GM12878 (cell line): ENCODE data around the gene FGD3. TPM values are rescaled to one million over a fixed set of nuclear protein-coding genes. Genes with fewer than 3 reads are reported as not detected.

ENCODE experiments used
- ATAC-seq: fragments of 200-7000 bp; cut with Tn5 transposase; 3 replicates; pipeline ENCODE4 v1.9.1; 2020; ENCODE audit warnings: mild to moderate bottlenecking, moderate library complexity
- BruUV-seq: library from RNA; stranded (reverse); fragments of 400-500 nt; replicated peaks from 2 replicates; lab custom pipeline; 2021; lab: Mats Ljungman, UMichigan
- CTCF ChIA-PET: fragments of 300-600 bp; sonication (Branson Sonifier 250); formaldehyde crosslinking; extraction: SDS; loops from one replicate; lab custom pipeline; 2021; ENCODE audit warnings: inconsistent platforms; lab: Yijun Ruan, JAX
- POLR2A ChIA-PET: fragments of 350-600 bp; formaldehyde crosslinking; extraction: SDS; loops from one replicate; lab custom pipeline; 2021; ENCODE audit warnings: inconsistent platforms; lab: Charles Lee
- RAD21 ChIA-PET: fragments of 300-600 bp; sonication (Branson Sonifier 250); formaldehyde crosslinking; loops from one replicate; lab custom pipeline; 2023; ENCODE audit warnings: antibody characterized with exemption; ENCODE audit not compliant: unreplicated experiment; lab: Charles Lee
- SMC1A ChIA-PET: fragments of 300-600 bp; sonication (Branson Sonifier 250); formaldehyde crosslinking; loops from one replicate; lab custom pipeline; 2023; ENCODE audit not compliant: unreplicated experiment, uncharacterized antibody; lab: Charles Lee
- DNase-seq: peaks from one replicate; pipeline ENCODE4 v3.0.0-alpha.2; 2011; ENCODE audit warnings: low read depth, low spot score
- FAIRE-seq: peaks from 3 replicates; lab custom pipeline; 2011; peaks lifted over from hg19 to GRCh38; lab: Jason Lieb, UNC
- H2AFZ ChIP-seq: 2 replicates; pipeline ENCODE4 v1.6.0; 2011; ENCODE audit warnings: low read depth, low read length, control low read depth; ENCODE audit not compliant: control insufficient read depth
- H3K27ac ChIP-seq: 2 replicates; pipeline ENCODE4 v1.5.1; 2011; ENCODE audit warnings: control low read depth; ENCODE audit not compliant: control insufficient read depth, insufficient read depth
- H3K27me3 ChIP-seq, 2 experiments: replicated peaks in 1 of 2; 2 replicates each; pipeline versions ENCODE4 v1.6.0 to v1.6.1; 2011; ENCODE audit warnings: low read length in 1 of 2; ENCODE audit not compliant: control insufficient read depth in 2 of 2, insufficient read depth in 2 of 2
- H3K36me3 ChIP-seq, 2 experiments: 2 replicates each; pipeline ENCODE4 v1.5.1; 2011; ENCODE audit warnings: low read length in 1 of 2; ENCODE audit not compliant: control insufficient read depth in 2 of 2, insufficient read depth in 2 of 2
- H3K4me1 ChIP-seq: 2 replicates; pipeline ENCODE4 v1.6.1; 2011; ENCODE audit warnings: mild to moderate bottlenecking, low read length, moderate library complexity, mixed read lengths; ENCODE audit not compliant: control insufficient read depth, insufficient read depth
- H3K4me2 ChIP-seq: 2 replicates; pipeline ENCODE4 v1.6.0; 2011; ENCODE audit warnings: control low read depth; ENCODE audit not compliant: control insufficient read depth, insufficient read depth
- H3K4me3 ChIP-seq: fragments of 200-600 bp; sonication (generic); 2 replicates; pipeline ENCODE4 v1.5.1; 2016
- H3K79me2 ChIP-seq: 2 replicates; pipeline ENCODE4 v1.6.0; 2011; ENCODE audit warnings: low read length; ENCODE audit not compliant: control insufficient read depth, insufficient read depth
- H3K9ac ChIP-seq: 2 replicates; pipeline ENCODE4 v1.8.0; 2011; ENCODE audit warnings: low read length, control low read depth, mixed read lengths; ENCODE audit not compliant: control insufficient read depth, insufficient read depth
- H3K9me3 ChIP-seq: replicated peaks from 3 replicates; pipeline ENCODE4 v1.5.1; 2011; ENCODE audit warnings: mild to moderate bottlenecking, low read length; ENCODE audit not compliant: control insufficient read depth, insufficient read depth
- H4K20me1 ChIP-seq: 2 replicates; pipeline ENCODE4 v1.6.0; 2011; ENCODE audit not compliant: control insufficient read depth, insufficient read depth
- CEBPZ ChIP-seq: fragments of 150-350 bp; IDR thresholded peaks from 2 replicates; pipeline ENCODE4 v1.6.1; 2016; ENCODE audit warnings: low read depth, low read length
- CTCF ChIP-seq, 3 experiments: IDR thresholded peaks in 2 of 3; conservative IDR thresholded peaks in 1 of 3; 2 replicates each; pipeline ENCODE4 v1.5.1; 2011; ENCODE audit warnings: low read depth in 3 of 3, low read length in 3 of 3, mild to moderate bottlenecking in 3 of 3, control low read depth in 2 of 3, moderate library complexity in 2 of 3, inconsistent platforms in 1 of 3, mixed read lengths in 1 of 3; ENCODE audit not compliant: control insufficient read depth in 2 of 3, insufficient read depth in 1 of 3; ENCODE audit errors: extremely low read depth in 1 of 3
- EZH2 ChIP-seq: IDR thresholded peaks from 2 replicates; pipeline ENCODE4 v1.6.1; 2012; ENCODE audit warnings: low read depth, mild to moderate bottlenecking, control low read depth, inconsistent platforms, low read length, borderline replicate concordance; ENCODE audit not compliant: control insufficient read depth
- KDM1A ChIP-seq: fragments of 200-600 bp; sonication (generic); IDR thresholded peaks from 2 replicates; pipeline ENCODE4 v1.6.1; 2016; ENCODE audit warnings: borderline replicate concordance
- MEF2A ChIP-seq: IDR thresholded peaks from 2 replicates; pipeline ENCODE4 v1.6.1; 2011; ENCODE audit warnings: low read depth, mild to moderate bottlenecking, low read length, moderate library complexity; ENCODE audit not compliant: insufficient read depth
- NR2C1 ChIP-seq: fragments of 450-650 bp; IDR thresholded peaks from 2 replicates; pipeline ENCODE4 v1.6.1; 2017; ENCODE audit warnings: antibody characterized with exemption, mild to moderate bottlenecking, moderate library complexity
- NR2C2 ChIP-seq: IDR thresholded peaks from 2 replicates; pipeline ENCODE4 v1.6.1; 2011; ENCODE audit warnings: borderline replicate concordance, low read depth; ENCODE audit not compliant: control insufficient read depth, insufficient read length
- NR2F1 ChIP-seq: fragments of 450-650 bp; conservative IDR thresholded peaks from 2 replicates; pipeline ENCODE4 v1.6.1; 2017; ENCODE audit warnings: mild to moderate bottlenecking
- POLR2AphosphoS5 ChIP-seq: IDR thresholded peaks from 2 replicates; pipeline ENCODE4 v1.6.1; 2011; ENCODE audit warnings: mild to moderate bottlenecking, low read length, inconsistent platforms
- RAD21 ChIP-seq: IDR thresholded peaks from 2 replicates; pipeline ENCODE4 v1.6.1; 2011; ENCODE audit warnings: mild to moderate bottlenecking, low read depth, low read length, moderate library complexity; ENCODE audit not compliant: insufficient read depth
- RCOR1 ChIP-seq: conservative IDR thresholded peaks from 2 replicates; pipeline ENCODE4 v1.6.1; 2012; ENCODE audit warnings: low read depth, low read length, improper control_type of control experiment
- SREBF1 ChIP-seq: IDR thresholded peaks from 2 replicates; pipeline ENCODE4 v1.6.1; 2012; ENCODE audit warnings: mild to moderate bottlenecking, low read length
- YBX1 ChIP-seq: fragments of 450-650 bp; IDR thresholded peaks from 2 replicates; pipeline ENCODE4 v1.6.1; 2016; ENCODE audit warnings: antibody characterized with exemption
- ZBTB40 ChIP-seq: fragments of 450-650 bp; IDR thresholded peaks from 2 replicates; pipeline ENCODE4 v1.6.1; 2016; ENCODE audit warnings: mild to moderate bottlenecking, moderate library complexity, borderline replicate concordance
- WGBS: methylation state at CpG from one replicate; pipeline ENCODE4 v1.1.6; 2016; ENCODE audit warnings: low lambda C conversion rate; ENCODE audit not compliant: insufficient replicate concordance, insufficient coverage; ENCODE audit errors: missing lambda C conversion rate; 5-methylcytosine and 5-hydroxymethylcytosine counted together
- in situ Hi-C: fragments of 300-500 bp; cut with MboI; formaldehyde crosslinking; loops from 9 replicates; pipeline ENCODE4 v1.14.3; 2018; ENCODE audit warnings: mixed read lengths
- intact Hi-C: fragments of 100-400 bp; cut with micrococcal nuclease; formaldehyde crosslinking; loops from one replicate; pipeline ENCODE4 v1.14.2; 2022; ENCODE audit not compliant: unreplicated experiment
- polyA plus RNA-seq, 11 experiments: library from polyadenylated mRNA; depleted of rRNA in 4 of 11; unstranded in 6 of 11; stranded (reverse) in 5 of 11; fragments of >200 nt; fragmentation: Nextera tagmentation in 4 of 11; fragmentation: Illumina TruSeq in 1 of 11; extraction: Ambion mirVana in 4 of 11; extraction: Trizol in 1 of 11; gene quantifications; 1 replicate in 1 of 11; 2 replicates in 10 of 11; pipeline versions ENCODE4 v1.2.1 to v1.2.3, GENCODE V29; 2011 to 2016; ENCODE audit warnings: inconsistent platforms in 2 of 11, missing spikeins in 2 of 11, low read depth in 1 of 11
- total RNA-seq, 4 experiments: library from RNA; depleted of rRNA in 3 of 4; stranded (reverse); fragments of >200 nt in 3 of 4; fragmentation: Illumina TruSeq in 1 of 4; extraction: Trizol in 1 of 4; gene quantifications; 2 replicates each; pipeline versions ENCODE4 v1.2.1 to v1.2.3, GENCODE V29; 2013 to 2021

The FGD3 gene
- total and polyA plus RNA-seq, 10 of the 15 experiments (the other 5 are each of a cell fraction or from before 2014, with no cell fraction given) = 0.26 to 18.1 (median 12.4) TPM

GRCh38 chr9:93009337-93010015 lies 62.2 kb downstream of the FGD3 start:
- Histone ChIP-seq H4K20me1 (no peaks in the 10 kb centered on the region), H3K27ac (no peak overlapping the region), H3K4me2 (no peak overlapping the region), H3K9me3 (no peaks in the 10 kb centered on the region), H3K9ac (no peak overlapping the region), H3K4me3 (no peak overlapping the region), H2AFZ (no peak overlapping the region), H3K36me3 (peaks cover 11 to 30% of the 10 kb centered on the region in 2 experiments; a peak in 3 of 4 replicates), H3K4me1 (no peaks in the 10 kb centered on the region), H3K27me3 (no peaks in the 10 kb centered on the region), H3K79me2 (no peaks in the 10 kb centered on the region)
- POLR2A ChIA-PET = no interaction called here
- DNase-seq (no peak), FAIRE-seq (no peak), ATAC-seq (no peak)
- SMC1A ChIA-PET = interaction anchor here (1.0 kb wide), 1 partner anchor 77 kb away, joined by 3 read pairs; no protein-coding TSS in a partner anchor
- in situ Hi-C loops (no loop called here), intact Hi-C loops (no loop called here)
- WGBS = 92% methylated on average over 21 of the region's 21 CpGs
- no TSS peak for BruUV-seq
- TF ChIP-seq CEBPZ (no peak), CTCF (IDR thresholded peaks at IDR 0.05 in 2 of 3, conservative IDR thresholded peaks at IDR 0.05 in 1 of 3; ENCODE audit: control insufficient read depth in 2 of 3, extremely low read depth in 1 of 3, insufficient read depth in 1 of 3, low read depth in 3 of 3, low read length in 3 of 3) (no peak), POLR2AphosphoS5 (no peak), RAD21 (no peak), NR2C1 (no peak), MEF2A (no peak), NR2F1 (no peak), EZH2 (no peak), NR2C2 (no peak), YBX1 (no peak), KDM1A (no peak), SREBF1 (no peak), ZBTB40 (no peak), RCOR1 (no peak)
- RAD21 ChIA-PET = no interaction called here
- CTCF ChIA-PET = interaction anchor here (0.7 to 1.1 kb wide), 3 partner anchors 22 to 173 kb away, joined by 3 to 4 read pairs (median 4); no protein-coding TSS in a partner anchor
